ENCODE measurements around the gene GPATCH1.

- TF ChIP-seq, protein P1, sequence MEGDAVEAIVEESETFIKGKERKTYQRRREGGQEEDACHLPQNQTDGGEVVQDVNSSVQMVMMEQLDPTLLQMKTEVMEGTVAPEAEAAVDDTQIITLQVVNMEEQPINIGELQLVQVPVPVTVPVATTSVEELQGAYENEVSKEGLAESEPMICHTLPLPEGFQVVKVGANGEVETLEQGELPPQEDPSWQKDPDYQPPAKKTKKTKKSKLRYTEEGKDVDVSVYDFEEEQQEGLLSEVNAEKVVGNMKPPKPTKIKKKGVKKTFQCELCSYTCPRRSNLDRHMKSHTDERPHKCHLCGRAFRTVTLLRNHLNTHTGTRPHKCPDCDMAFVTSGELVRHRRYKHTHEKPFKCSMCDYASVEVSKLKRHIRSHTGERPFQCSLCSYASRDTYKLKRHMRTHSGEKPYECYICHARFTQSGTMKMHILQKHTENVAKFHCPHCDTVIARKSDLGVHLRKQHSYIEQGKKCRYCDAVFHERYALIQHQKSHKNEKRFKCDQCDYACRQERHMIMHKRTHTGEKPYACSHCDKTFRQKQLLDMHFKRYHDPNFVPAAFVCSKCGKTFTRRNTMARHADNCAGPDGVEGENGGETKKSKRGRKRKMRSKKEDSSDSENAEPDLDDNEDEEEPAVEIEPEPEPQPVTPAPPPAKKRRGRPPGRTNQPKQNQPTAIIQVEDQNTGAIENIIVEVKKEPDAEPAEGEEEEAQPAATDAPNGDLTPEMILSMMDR (IDR thresholded peaks at IDR 0.05; ENCODE audit: low read length), result no peak
- TF ChIP-seq EZH2 (optimal IDR thresholded peaks at IDR 0.05; ENCODE audit: low read depth, low read length), result no peak
- no peak for TF ChIP-seq EZH2phosphoT487 (IDR thresholded peaks at IDR 0.05; ENCODE audit: low read length)
These were observed 33.3 kb downstream of the GPATCH1 start for GRCh38 chr19:33114312-33114711.
